DMS53 (cell line): ENCODE data around the gene PRPF18.

Experiments used
- DNase-seq: peaks from one replicate; lab custom pipeline; 2025; lab: John Stamatoyannopoulos, UW

The PRPF18 gene

GRCh38 chr10:13637894-13638293, 51.1 kb downstream of the PRPF18 start:
- DNase-seq = no peak

GRCh38 chr10:13642293-13642692, 55.5 kb downstream of the PRPF18 start:
- DNase-seq = no peak

GRCh38 chr10:13643016-13643415, 56.3 kb downstream of the PRPF18 start:
- DNase-seq = no peak

- no peak for DNase-seq
Measured at GRCh38 chr10:13644866-13645265, 58.1 kb downstream of the PRPF18 start.

- DNase-seq = no peak
Measured at GRCh38 chr10:13648425-13648824, 61.7 kb downstream of the PRPF18 start.

GRCh38 chr10:13649844-13650520, 63.2 kb downstream of the PRPF18 start:
- DNase-seq = peak; percentile 11

- no peak for DNase-seq
Measured at GRCh38 chr10:13650961-13651360, 64.2 kb downstream of the PRPF18 start.

- DNase-seq = no peak
Measured at GRCh38 chr10:13651969-13652720, 65.4 kb downstream of the PRPF18 start.

- DNase-seq = no peak
Measured at GRCh38 chr10:13652860-13653259, 66.1 kb downstream of the PRPF18 start.

GRCh38 chr10:13654118-13654830, 67.5 kb downstream of the PRPF18 start:
- no peak for DNase-seq

- DNase-seq = no peak
Measured at GRCh38 chr10:13654846-13655245, 68.1 kb downstream of the PRPF18 start.

- peak; percentile 23 for DNase-seq
Measured at GRCh38 chr10:13656337-13657100, 69.8 kb downstream of the PRPF18 start.

- DNase-seq = no peak
Measured at GRCh38 chr10:13657101-13657680, 70.4 kb downstream of the PRPF18 start.

- no peak for DNase-seq
Measured at GRCh38 chr10:13658264-13658663, 71.5 kb downstream of the PRPF18 start.

- no peak for DNase-seq
Measured at GRCh38 chr10:13658871-13659685, 72.3 kb downstream of the PRPF18 start.

- peak; percentile 69 for DNase-seq
Measured at GRCh38 chr10:13659887-13660550, 73.3 kb downstream of the PRPF18 start.

- no peak for DNase-seq
Measured at GRCh38 chr10:13660551-13660920, 73.8 kb downstream of the PRPF18 start.

- no peak for DNase-seq
Measured at GRCh38 chr10:13661256-13661655, 74.5 kb downstream of the PRPF18 start.

- DNase-seq = no peak
Measured at GRCh38 chr10:13665516-13666262, 78.9 kb downstream of the PRPF18 start.

GRCh38 chr10:13668126-13668525, 81.4 kb downstream of the PRPF18 start:
- no peak for DNase-seq
